Endodermal cell (in vitro differentiated cells): Measurements from ENCODE around the gene MAVS. TPM values are rescaled to one million over a fixed set of nuclear protein-coding genes. Genes with fewer than 3 reads are reported as not detected.

ENCODE experiments used
- DNase-seq: peaks from one replicate; pipeline ENCODE4 v3.0.0-alpha.2; 2017
- H3K27ac ChIP-seq: 2 replicates; pipeline ENCODE4 v1.5.1; 2013; ENCODE audit warnings: mild to moderate bottlenecking, low read depth, low read length, moderate library complexity
- H3K27me3 ChIP-seq: 2 replicates; pipeline ENCODE4 v1.6.1; 2013; ENCODE audit warnings: mild to moderate bottlenecking, low read length, moderate library complexity; ENCODE audit not compliant: insufficient read depth, control insufficient read depth, poor library complexity, severe bottlenecking
- H3K36me3 ChIP-seq: 2 replicates; pipeline ENCODE4 v1.7.0; 2013; ENCODE audit warnings: mild to moderate bottlenecking, low read length, moderate library complexity; ENCODE audit not compliant: control insufficient read depth, insufficient read depth
- H3K4me1 ChIP-seq: one replicate; pipeline ENCODE4 v1.7.0; 2013; ENCODE audit warnings: low read length; ENCODE audit not compliant: control insufficient read depth, insufficient read depth
- H3K4me3 ChIP-seq: 2 replicates; pipeline ENCODE4 v1.5.1; 2013; ENCODE audit warnings: mild to moderate bottlenecking, low read length, moderate library complexity
- H3K9ac ChIP-seq: 2 replicates; pipeline ENCODE4 v1.6.1; 2013; ENCODE audit warnings: mild to moderate bottlenecking, low read length, moderate library complexity; ENCODE audit not compliant: poor library complexity, severe bottlenecking; ENCODE audit errors: extremely low read depth
- H3K9me3 ChIP-seq: 2 replicates; pipeline ENCODE4 v1.6.1; 2013; ENCODE audit warnings: mild to moderate bottlenecking, low read length, moderate library complexity; ENCODE audit not compliant: control insufficient read depth
- H3K27ac Mint-ChIP-seq: 2 replicates; pipeline ENCODE4 v1.8.0; 2020; ENCODE audit warnings: mixed read lengths
- H3K27me3 Mint-ChIP-seq: 2 replicates; pipeline ENCODE4 v1.8.0; 2021; ENCODE audit warnings: mild to moderate bottlenecking, mixed read lengths; ENCODE audit not compliant: insufficient read depth
- H3K36me3 Mint-ChIP-seq: 2 replicates; pipeline ENCODE4 v1.8.0; 2020; ENCODE audit warnings: low read depth, mixed read lengths
- H3K4me1 Mint-ChIP-seq: 2 replicates; pipeline ENCODE4 v1.8.0; 2020; ENCODE audit warnings: mixed read lengths
- H3K4me3 Mint-ChIP-seq: 2 replicates; pipeline ENCODE4 v1.8.0; 2020; ENCODE audit warnings: mild to moderate bottlenecking, moderate library complexity, mixed read lengths
- H3K9me3 Mint-ChIP-seq: 2 replicates; pipeline ENCODE4 v1.8.0; 2020; ENCODE audit warnings: mild to moderate bottlenecking, mixed read lengths
- CTCF ChIP-seq: fragments of 200-600 bp; sonication (generic); conservative IDR thresholded peaks from 2 replicates; pipeline ENCODE4 v1.5.0; 2021; ENCODE audit warnings: antibody characterized with exemption, mild to moderate bottlenecking
- WGBS, 2 experiments: methylation state at CpG; one replicate each; pipeline versions ENCODE4 v1.1.5 to v1.1.7; 2013; ENCODE audit warnings: missing lambda C conversion rate in 2 of 2, mixed read lengths in 1 of 2; ENCODE audit not compliant: insufficient coverage in 1 of 2, insufficient read length in 1 of 2; 5-methylcytosine and 5-hydroxymethylcytosine counted together
- total RNA-seq, 2 donors: library from RNA; stranded (reverse); fragmentation: NEBNext Ultra II Directional in 1 of 2; extraction: Animal tissue kit (Norgen Biotek cat#: 25700) in 1 of 2; gene quantifications; 2 replicates in 1 of 2; 3 replicates in 1 of 2; pipeline ENCODE4 v1.2.1, GENCODE V29; 2021

MAVS gene
- total RNA-seq, 2 donors from 2014 or later, result 43.1 to 43.2 TPM

- no peak for DNase-seq
- no peak overlapping the region for H3K4me3 Mint-ChIP-seq
- Histone ChIP-seq H3K27ac (no peak overlapping the region), H3K36me3 (peaks cover 31% of the 10 kb centered on the region), H3K4me1 (peaks cover 11% of the 10 kb centered on the region), H3K9me3 (no peaks in the 10 kb centered on the region), H3K4me3 (no peak overlapping the region), H3K27me3 (no peaks in the 10 kb centered on the region), H3K9ac (no peak overlapping the region)
- WGBS, 2 experiments, result 85 to 90% methylated on average over 8 to 10 of the region's 11 CpGs
- H3K36me3 Mint-ChIP-seq, result peaks cover 43% of the 10 kb centered on the region
- H3K9me3 Mint-ChIP-seq, result peaks cover 1% of the 10 kb centered on the region
- no peaks in the 10 kb centered on the region for H3K27me3 Mint-ChIP-seq
- no peak for TF ChIP-seq CTCF
- H3K27ac Mint-ChIP-seq, result no peak overlapping the region
- H3K4me1 Mint-ChIP-seq, result peaks cover 25% of the 10 kb centered on the region
These were observed 42.3 kb upstream of the MAVS start for GRCh38 chr20:3804254-3804751.

GRCh38 chr20:3804781-3805180 lies 41.9 kb upstream of the MAVS start:
- Histone ChIP-seq H3K9ac (no peak overlapping the region), H3K27me3 (no peaks in the 10 kb centered on the region), H3K4me1 (peaks cover 8% of the 10 kb centered on the region), H3K9me3 (no peaks in the 10 kb centered on the region), H3K27ac (no peak overlapping the region), H3K36me3 (peaks cover 31% of the 10 kb centered on the region), H3K4me3 (no peak overlapping the region)
- no peak for DNase-seq
- no peak for TF ChIP-seq CTCF
- Mint-ChIP-seq H3K9me3 (peaks cover 1% of the 10 kb centered on the region), H3K4me3 (no peak overlapping the region), H3K4me1 (peaks cover 21% of the 10 kb centered on the region), H3K36me3 (peaks cover 43% of the 10 kb centered on the region), H3K27ac (no peak overlapping the region), H3K27me3 (no peaks in the 10 kb centered on the region)
- WGBS, 2 experiments, result 92 to 95% methylated on average over 5 to 11 of the region's 11 CpGs

GRCh38 chr20:3808544-3808943 lies 38.1 kb upstream of the MAVS start:
- Mint-ChIP-seq H3K4me1 (peaks cover 14% of the 10 kb centered on the region), H3K27me3 (no peaks in the 10 kb centered on the region), H3K27ac (no peak overlapping the region), H3K36me3 (peaks cover 22% of the 10 kb centered on the region), H3K4me3 (no peak overlapping the region), H3K9me3 (peaks cover 1% of the 10 kb centered on the region)
- TF ChIP-seq CTCF, result no peak
- Histone ChIP-seq H3K27ac (no peak overlapping the region), H3K4me3 (no peak overlapping the region), H3K36me3 (peaks cover 8% of the 10 kb centered on the region), H3K27me3 (no peaks in the 10 kb centered on the region), H3K9me3 (no peaks in the 10 kb centered on the region), H3K4me1 (peaks cover 4% of the 10 kb centered on the region), H3K9ac (no peak overlapping the region)
- 93% methylated on average over 3 of the region's 3 CpGs; no CpG with 5 or more reads in 1 of the 2 experiments for WGBS, 2 experiments
- no peak for DNase-seq
